Hypothalamus (tissue), 51 donors: Measurements from ENCODE around the gene SYNCRIP.
"Not testable (repeated sequence)": the region's sequence is repeated elsewhere in the genome, so short reads cannot be mapped to it uniquely, and the experiment has no call there.

Experiments
- DNase-seq, 51 donors: peaks; one replicate each; lab custom pipeline; 2025; lab: John Stamatoyannopoulos, UW

Gene SYNCRIP

GRCh38 chr6:85672050-85672449, 29.4 kb upstream of the SYNCRIP start:
- DNase-seq = no peak

DNA sequence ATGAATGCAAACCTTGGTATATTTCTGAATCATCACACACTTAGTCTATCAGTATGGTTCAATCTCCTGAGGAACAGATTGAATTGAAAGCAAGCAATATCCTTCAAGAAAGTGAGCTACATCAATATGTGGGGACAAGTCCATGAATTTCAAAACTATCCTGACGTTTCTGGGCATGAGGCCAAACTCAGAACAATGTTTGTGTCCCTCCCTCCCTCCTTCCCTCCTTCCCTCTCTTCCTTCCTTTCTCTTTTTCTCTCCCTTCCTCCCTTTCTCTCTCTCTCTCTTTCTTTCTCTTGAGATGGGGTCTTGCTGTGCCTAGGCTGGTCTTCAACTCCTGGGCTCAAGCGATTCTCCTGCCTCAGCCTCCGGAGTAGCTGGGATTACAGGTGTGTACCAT, 27.9 kb upstream of the SYNCRIP start:
- peak in 1 of 51 donors; percentile 7 for DNase-seq

- no peak for DNase-seq
These were observed 27.1 kb upstream of the SYNCRIP start for GRCh38 chr6:85669735-85670194.

GRCh38 chr6:85662251-85662650, 19.6 kb upstream of the SYNCRIP start:
- DNase-seq = no peak

GRCh38 chr6:85660181-85660611, 17.5 kb upstream of the SYNCRIP start:
- DNase-seq = peak in 2 of 51 donors; percentile 12 to 50

DNA sequence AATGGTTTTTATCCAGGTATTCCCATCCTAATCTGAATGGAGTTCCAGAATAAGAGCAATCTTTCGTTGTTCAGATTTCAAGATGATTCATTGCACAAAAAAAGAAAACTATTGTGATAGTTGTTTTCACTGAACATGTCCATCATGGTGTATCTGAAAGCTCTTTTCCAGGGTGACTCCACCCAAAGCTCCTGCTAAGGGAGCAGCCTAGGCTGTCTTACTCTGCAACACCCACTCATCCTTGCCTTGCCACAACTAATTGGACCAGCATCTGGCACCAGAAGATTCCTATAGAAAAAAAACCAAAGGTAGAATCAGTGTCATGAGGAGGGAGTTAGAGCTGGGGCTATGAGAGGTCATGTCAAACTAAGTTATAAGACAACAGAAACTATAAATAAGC, 7.9 kb upstream of the SYNCRIP start:
- no peak for DNase-seq

GRCh38 chr6:85644279-85644762, 1.6 kb upstream of the SYNCRIP start:
- DNase-seq = peak in 1 of 51 donors; percentile 66

DNA sequence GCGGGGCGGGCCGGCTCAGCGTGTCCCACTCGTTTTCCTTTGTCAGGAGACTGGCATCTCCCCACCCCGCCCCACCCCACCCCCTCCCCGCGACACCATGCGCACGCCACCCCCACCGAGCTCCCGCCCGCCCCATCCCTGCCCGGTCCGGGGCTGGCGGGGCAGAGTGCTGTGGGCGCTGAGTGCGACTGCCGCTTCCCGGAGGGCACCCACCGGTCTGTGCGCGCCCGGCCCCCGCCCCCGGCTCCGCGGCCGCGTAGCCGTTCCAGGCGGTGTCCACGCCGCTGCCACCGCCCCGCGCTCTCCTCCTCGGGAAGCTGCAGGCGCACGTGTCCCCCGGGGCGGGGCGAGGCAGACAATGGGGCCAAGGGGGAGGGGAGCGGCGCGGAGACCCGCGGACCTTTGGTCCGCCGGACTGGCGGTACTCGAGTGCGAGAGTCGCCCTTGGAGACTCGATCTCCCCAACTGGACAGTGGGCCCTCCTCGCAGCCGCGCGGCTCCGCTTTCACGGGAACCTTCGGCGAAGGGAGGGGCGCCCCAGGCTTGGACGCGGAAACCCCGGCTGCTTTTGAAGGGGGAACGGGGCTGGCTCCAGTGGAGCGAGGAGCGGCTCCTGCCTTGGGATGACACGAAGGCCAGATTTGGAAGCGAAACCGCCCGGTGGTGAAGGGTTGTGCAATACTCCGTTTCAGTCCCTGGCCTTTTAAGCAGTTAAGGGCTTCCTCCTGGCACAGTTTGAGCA, 1.0 kb upstream of the SYNCRIP start:
- peak in 50 of 51 donors; percentile 58 to 98 (median 90) for DNase-seq

DNA sequence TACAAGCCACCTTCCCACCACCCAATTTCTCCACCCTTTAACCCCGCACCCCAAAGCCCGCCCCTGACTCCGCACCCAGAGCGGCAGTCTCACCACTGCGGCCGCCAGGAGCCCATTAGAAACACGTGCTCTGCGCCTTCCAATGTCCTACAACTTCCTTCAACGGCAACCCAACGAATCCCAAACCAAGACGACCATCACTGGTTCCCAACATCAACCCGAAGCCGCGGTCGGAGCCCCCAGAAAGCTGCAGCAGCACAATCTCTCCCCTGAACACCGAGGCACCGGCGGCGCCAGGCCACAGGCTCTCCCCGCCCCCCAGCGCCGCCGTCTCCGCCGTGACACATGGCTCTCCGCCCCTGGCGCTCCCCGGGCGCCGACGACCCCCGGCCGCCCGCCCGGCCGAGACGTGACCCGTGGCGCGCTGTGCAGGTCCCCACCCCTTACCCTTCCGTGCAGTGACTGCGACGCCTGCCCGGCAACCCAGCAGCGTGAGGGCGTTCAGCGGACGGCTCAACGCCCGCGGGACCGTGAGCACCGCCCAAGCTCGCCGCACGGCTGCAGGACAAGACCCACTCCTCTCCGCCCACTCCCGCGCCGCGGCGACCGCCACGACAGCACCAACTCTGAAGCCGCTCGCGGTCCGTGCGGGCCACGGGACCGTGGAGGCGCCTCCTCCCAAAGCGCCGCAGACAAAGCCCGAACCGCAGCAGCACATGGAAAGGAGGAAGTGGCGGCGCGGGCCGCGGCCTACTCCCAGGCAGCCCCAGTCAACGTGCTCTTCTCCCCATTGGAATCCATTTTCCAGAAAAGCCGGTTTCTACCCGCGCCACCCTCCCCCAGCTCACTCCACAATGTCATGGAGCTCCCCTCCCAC, 551 bp downstream of the SYNCRIP start:
- DNase-seq = peak in 46 of 51 donors; percentile 4 to 71 (median 48)

DNA sequence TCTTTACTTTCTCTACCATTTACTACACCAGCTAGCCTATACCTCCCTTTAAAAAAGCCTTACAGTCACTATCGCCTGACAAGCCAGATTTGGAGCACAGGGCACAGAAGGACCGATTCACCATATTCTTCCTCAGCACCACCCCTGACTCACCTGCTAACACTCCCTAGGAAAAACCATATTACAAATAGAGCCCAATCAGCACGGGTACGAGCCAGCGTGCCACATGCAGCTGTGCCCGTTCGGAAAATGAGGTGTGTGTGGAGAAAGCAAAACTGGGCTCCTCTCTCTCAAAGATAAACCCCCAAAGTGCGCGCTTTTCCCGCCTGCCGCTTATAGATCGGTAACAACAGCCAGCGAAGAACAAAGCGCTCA, 1.2 kb downstream of the SYNCRIP start:
- peak in 1 of 51 donors; percentile 30 for DNase-seq

DNA sequence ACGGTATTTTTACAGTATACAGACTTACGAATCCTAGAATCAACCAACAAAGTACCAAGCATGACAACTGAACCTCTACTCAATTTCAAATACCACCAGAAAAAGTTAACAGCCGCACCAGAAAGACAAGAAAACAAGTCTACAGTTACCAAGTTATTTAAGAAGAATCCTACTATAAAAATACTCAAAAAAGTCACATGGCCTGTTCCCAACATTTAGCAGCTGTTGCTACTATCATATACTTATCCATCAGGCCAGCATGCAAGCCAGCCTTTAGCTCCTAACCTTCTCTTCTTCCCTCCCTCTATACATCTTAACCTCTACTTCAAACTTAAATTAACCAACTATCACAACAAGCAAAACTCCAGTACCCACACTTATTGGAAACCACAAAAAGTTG, 1.9 kb downstream of the SYNCRIP start:
- DNase-seq = no peak

- DNase-seq = no peak
These were observed 5.1 kb downstream of the SYNCRIP start for GRCh38 chr6:85637579-85637978.

DNA sequence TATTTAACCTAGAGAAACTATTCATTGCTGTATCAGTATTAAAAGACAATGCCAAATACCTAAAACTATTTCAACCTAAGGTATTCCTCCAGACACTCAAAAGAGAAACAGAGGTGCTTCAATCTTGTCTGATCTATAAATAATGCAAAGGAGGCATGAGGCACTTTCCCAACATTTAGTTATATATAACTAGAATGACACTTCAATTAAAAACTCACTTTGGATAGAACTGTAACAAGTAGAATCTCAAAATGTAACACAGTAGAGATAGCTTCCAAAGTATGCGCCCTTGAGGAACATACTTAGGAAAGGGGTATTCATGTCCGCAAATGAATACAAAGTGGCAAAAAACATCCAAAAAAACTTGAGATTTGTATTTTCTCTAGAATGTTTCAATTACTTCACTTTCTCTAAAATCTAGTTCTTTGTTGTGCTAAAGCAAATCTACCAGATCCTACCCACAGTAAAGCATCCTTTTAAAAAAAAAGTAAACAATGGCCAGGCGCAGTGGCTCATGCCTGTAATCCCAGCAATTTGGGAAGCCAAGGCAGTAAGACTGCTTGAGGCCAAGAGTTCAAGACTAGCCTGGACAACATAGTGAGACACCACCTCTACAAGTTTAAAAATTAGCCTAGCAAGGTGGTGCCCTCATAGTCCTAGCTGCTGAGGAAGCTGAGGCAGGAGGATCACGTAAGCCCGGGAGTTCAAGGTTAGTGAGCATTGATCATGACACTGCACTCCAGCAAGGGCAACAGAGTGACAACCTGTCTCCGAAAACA, 10.3 kb downstream of the SYNCRIP start:
- DNase-seq = no peak

GRCh38 chr6:85631117-85631516, 11.6 kb downstream of the SYNCRIP start:
- not testable (repeated sequence) for DNase-seq

DNA sequence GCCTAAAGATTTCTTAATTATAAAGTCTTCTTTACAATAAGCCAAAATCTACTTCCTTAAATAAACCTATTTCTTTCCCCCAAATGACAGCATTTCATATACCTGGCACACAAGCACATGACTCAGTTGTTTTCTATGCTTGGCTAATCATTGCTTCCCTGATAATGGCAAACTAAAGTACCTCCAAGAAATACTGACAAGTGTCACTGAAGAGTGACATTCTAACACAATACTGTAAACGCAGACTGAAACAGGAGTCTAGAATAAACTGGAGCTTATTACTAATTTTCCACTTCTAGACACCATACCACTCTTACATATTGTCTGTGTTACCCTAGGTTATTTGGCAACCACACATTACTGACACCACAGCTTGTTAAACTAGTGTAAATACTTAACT, 14.3 kb downstream of the SYNCRIP start:
- DNase-seq = no peak

- no peak for DNase-seq
These were observed 22.4 kb downstream of the SYNCRIP start for GRCh38 chr6:85620308-85620707.

DNA sequence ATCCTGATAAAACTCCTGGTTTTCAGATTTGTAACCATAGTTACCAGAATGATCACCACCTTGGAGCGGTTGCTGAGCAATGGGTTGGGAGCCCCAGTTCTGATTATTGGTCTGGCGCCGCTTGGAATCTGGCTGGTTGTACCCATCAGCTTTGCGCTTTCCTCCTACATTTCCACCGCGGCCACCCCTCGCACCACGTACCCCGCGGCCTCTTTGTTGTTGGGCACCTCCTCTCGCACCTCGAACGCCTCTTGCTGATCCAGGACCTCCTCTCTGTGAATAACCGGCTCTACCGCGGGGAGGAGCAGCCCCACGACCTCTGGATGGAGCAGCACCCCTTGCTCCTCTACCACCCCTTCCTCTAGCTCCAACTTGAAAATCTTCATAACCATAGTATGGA, 27.9 kb downstream of the SYNCRIP start:
- DNase-seq = no peak

- DNase-seq = no peak
These were observed 29.8 kb downstream of the SYNCRIP start for GRCh38 chr6:85612690-85613474.

- no peak for DNase-seq
These were observed 32.3 kb downstream of the SYNCRIP start for GRCh38 chr6:85610182-85610895.
